Glutamatergic neuron (in vitro differentiated cells): ENCODE results near the gene PAX7. TPM values are rescaled to one million over a fixed set of nuclear protein-coding genes. Genes with fewer than 3 reads are reported as not detected.

Experiments
- DNase-seq: peaks from one replicate; pipeline ENCODE4 v3.0.0; 2022
- H3K27ac Mint-ChIP-seq: one replicate; pipeline ENCODE4 v1.8.0; 2020; ENCODE audit warnings: mild to moderate bottlenecking, mixed read lengths, inconsistent platforms; ENCODE audit not compliant: unreplicated experiment
- H3K27me3 Mint-ChIP-seq: one replicate; pipeline ENCODE4 v1.8.0; 2020; ENCODE audit warnings: mild to moderate bottlenecking, moderate library complexity, mixed read lengths, inconsistent platforms; ENCODE audit not compliant: unreplicated experiment
- H3K36me3 Mint-ChIP-seq: one replicate; pipeline ENCODE4 v1.8.0; 2020; ENCODE audit warnings: mild to moderate bottlenecking, mixed read lengths, inconsistent platforms; ENCODE audit not compliant: unreplicated experiment
- H3K4me1 Mint-ChIP-seq: one replicate; pipeline ENCODE4 v1.8.0; 2020; ENCODE audit warnings: mild to moderate bottlenecking, low read depth, mixed read lengths, inconsistent platforms; ENCODE audit not compliant: unreplicated experiment
- H3K4me3 Mint-ChIP-seq: one replicate; pipeline ENCODE4 v1.8.0; 2020; ENCODE audit warnings: mild to moderate bottlenecking, mixed read lengths, inconsistent platforms; ENCODE audit not compliant: unreplicated experiment
- H3K9me3 Mint-ChIP-seq: one replicate; pipeline ENCODE4 v1.8.0; 2020; ENCODE audit warnings: mild to moderate bottlenecking, moderate library complexity, mixed read lengths, inconsistent platforms; ENCODE audit not compliant: unreplicated experiment
- CTCF ChIP-seq: fragments of 200-600 bp; sonication (generic); IDR thresholded peaks from one replicate; pipeline ENCODE4 v1.5.0; 2021; ENCODE audit not compliant: partially characterized antibody, unreplicated experiment
- total RNA-seq: library from RNA; stranded (reverse); fragmentation: NEBNext Ultra II Directional; extraction: Animal tissue kit (Norgen Biotek cat#: 25700); gene quantifications from one replicate; pipeline ENCODE4 v1.2.1, GENCODE V29; 2021; ENCODE audit not compliant: unreplicated experiment

The PAX7 gene
- total RNA-seq, 1 donor from 2014 or later = 0.07 TPM

- peak overlapping the region; percentile 50 for H3K4me3 Mint-ChIP-seq
- peak overlapping the region; percentile 46 for H3K27ac Mint-ChIP-seq
- no peak for TF ChIP-seq CTCF
- peaks cover 5% of the 10 kb centered on the region for H3K36me3 Mint-ChIP-seq
- peaks cover 17% of the 10 kb centered on the region for H3K9me3 Mint-ChIP-seq
- DNase-seq = no peak
- peaks cover 65% of the 10 kb centered on the region for H3K27me3 Mint-ChIP-seq
- peaks cover 20% of the 10 kb centered on the region for H3K4me1 Mint-ChIP-seq
These were observed 1.0 kb downstream of the PAX7 start for GRCh38 chr1:18631496-18632217.

- peak overlapping the region; percentile 50 for H3K4me3 Mint-ChIP-seq
- H3K9me3 Mint-ChIP-seq = peaks cover 17% of the 10 kb centered on the region
- H3K27ac Mint-ChIP-seq = peak overlapping the region; percentile 46
- TF ChIP-seq CTCF = no peak
- no peak for DNase-seq
- peaks cover 5% of the 10 kb centered on the region for H3K36me3 Mint-ChIP-seq
- peaks cover 25% of the 10 kb centered on the region for H3K4me1 Mint-ChIP-seq
- peaks cover 64% of the 10 kb centered on the region for H3K27me3 Mint-ChIP-seq
These were observed 1.6 kb downstream of the PAX7 start for GRCh38 chr1:18632218-18632588.

GRCh38 chr1:18632783-18633421, 2.3 kb downstream of the PAX7 start:
- Mint-ChIP-seq H3K4me1 (peaks cover 29% of the 10 kb centered on the region), H3K27me3 (peaks cover 61% of the 10 kb centered on the region), H3K9me3 (peaks cover 17% of the 10 kb centered on the region), H3K4me3 (peak overlapping the region; percentile 70), H3K27ac (no peak overlapping the region), H3K36me3 (no peaks in the 10 kb centered on the region)
- peak; percentile 58 for DNase-seq
- TF ChIP-seq CTCF = no peak

GRCh38 chr1:18633422-18634155, 2.9 kb downstream of the PAX7 start:
- peak overlapping the region; percentile 28 for H3K27ac Mint-ChIP-seq
- TF ChIP-seq CTCF = no peak
- peaks cover 20% of the 10 kb centered on the region for H3K9me3 Mint-ChIP-seq
- peak overlapping the region; percentile 70 for H3K4me3 Mint-ChIP-seq
- peaks cover 64% of the 10 kb centered on the region for H3K27me3 Mint-ChIP-seq
- DNase-seq = no peak
- no peaks in the 10 kb centered on the region for H3K36me3 Mint-ChIP-seq
- H3K4me1 Mint-ChIP-seq = peaks cover 36% of the 10 kb centered on the region
